ENCODE measurements around the gene GAB2.

GAB2 gene

DNA sequence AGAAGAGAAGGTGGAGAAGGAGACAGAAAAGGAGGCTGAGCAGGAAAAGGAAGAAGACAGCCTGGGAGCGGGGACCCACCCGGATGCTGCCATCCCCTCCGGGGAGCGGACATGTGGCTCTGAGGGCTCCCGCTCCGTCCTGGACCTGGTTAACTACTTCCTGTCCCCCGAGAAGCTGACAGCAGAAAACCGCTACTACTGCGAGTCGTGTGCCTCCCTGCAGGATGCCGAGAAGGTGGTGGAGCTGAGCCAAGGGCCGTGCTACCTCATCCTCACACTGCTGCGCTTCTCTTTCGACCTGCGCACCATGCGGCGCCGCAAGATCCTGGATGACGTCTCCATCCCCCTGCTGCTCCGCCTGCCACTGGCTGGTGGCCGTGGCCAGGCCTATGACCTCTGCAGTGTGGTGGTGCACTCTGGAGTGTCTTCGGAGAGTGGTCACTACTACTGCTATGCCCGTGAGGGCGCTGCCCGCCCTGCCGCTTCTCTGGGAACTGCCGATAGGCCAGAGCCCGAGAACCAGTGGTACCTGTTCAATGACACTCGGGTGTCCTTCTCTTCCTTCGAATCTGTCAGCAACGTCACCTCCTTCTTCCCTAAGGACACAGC, 207.5 kb downstream of the GAB2 start:
- Histone ChIP-seq H3K4me3 (ENCODE audit: low read length) (no peak overlapping the region), H3K9me3 (replicated peaks; ENCODE audit: low read length) (no peaks in the 10 kb centered on the region), H3K4me2 (ENCODE audit: low read length) (no peak overlapping the region), H3K27me3 (ENCODE audit: control insufficient read depth, insufficient read depth, low read length) (no peaks in the 10 kb centered on the region), H3K9ac (ENCODE audit: low read depth, low read length) (no peak overlapping the region), H3K4me1 (ENCODE audit: control insufficient read depth, insufficient read depth, low read length) (peaks cover 9% of the 10 kb centered on the region), H3K36me3 (ENCODE audit: insufficient read depth, low read length) (peaks cover 49% of the 10 kb centered on the region)

GRCh38 chr11:78209478-78209877, 208.1 kb downstream of the GAB2 start:
- H3K9ac ChIP-seq (ENCODE audit: low read depth, low read length) = no peak overlapping the region
- no peaks in the 10 kb centered on the region for H3K9me3 ChIP-seq (replicated peaks; ENCODE audit: low read length)
- H3K27me3 ChIP-seq (ENCODE audit: control insufficient read depth, insufficient read depth, low read length) = no peaks in the 10 kb centered on the region
- no peak overlapping the region for H3K4me2 ChIP-seq (ENCODE audit: low read length)
- peaks cover 9% of the 10 kb centered on the region for H3K4me1 ChIP-seq (ENCODE audit: control insufficient read depth, insufficient read depth, low read length)
- peaks cover 44% of the 10 kb centered on the region for H3K36me3 ChIP-seq (ENCODE audit: insufficient read depth, low read length)
- no peak overlapping the region for H3K4me3 ChIP-seq (ENCODE audit: low read length)

GRCh38 chr11:78208257-78209165, 209.1 kb downstream of the GAB2 start:
- H3K4me3 ChIP-seq (ENCODE audit: low read length) = no peak overlapping the region
- no peaks in the 10 kb centered on the region for H3K9me3 ChIP-seq (replicated peaks; ENCODE audit: low read length)
- peaks cover 44% of the 10 kb centered on the region for H3K36me3 ChIP-seq (ENCODE audit: insufficient read depth, low read length)
- H3K9ac ChIP-seq (ENCODE audit: low read depth, low read length) = no peak overlapping the region
- peaks cover 9% of the 10 kb centered on the region for H3K4me1 ChIP-seq (ENCODE audit: control insufficient read depth, insufficient read depth, low read length)
- H3K4me2 ChIP-seq (ENCODE audit: low read length) = no peak overlapping the region
- no peaks in the 10 kb centered on the region for H3K27me3 ChIP-seq (ENCODE audit: control insufficient read depth, insufficient read depth, low read length)

GRCh38 chr11:78207532-78208256, 209.9 kb downstream of the GAB2 start:
- no peak overlapping the region for H3K4me2 ChIP-seq (ENCODE audit: low read length)
- H3K36me3 ChIP-seq (ENCODE audit: insufficient read depth, low read length) = peaks cover 50% of the 10 kb centered on the region
- no peak overlapping the region for H3K4me3 ChIP-seq (ENCODE audit: low read length)
- H3K9me3 ChIP-seq (replicated peaks; ENCODE audit: low read length) = no peaks in the 10 kb centered on the region
- H3K9ac ChIP-seq (ENCODE audit: low read depth, low read length) = no peak overlapping the region
- H3K27me3 ChIP-seq (ENCODE audit: control insufficient read depth, insufficient read depth, low read length) = no peaks in the 10 kb centered on the region
- H3K4me1 ChIP-seq (ENCODE audit: control insufficient read depth, insufficient read depth, low read length) = peaks cover 5% of the 10 kb centered on the region

- H3K27me3 ChIP-seq (ENCODE audit: control insufficient read depth, insufficient read depth, low read length) = no peaks in the 10 kb centered on the region
- peaks cover 41% of the 10 kb centered on the region for H3K36me3 ChIP-seq (ENCODE audit: insufficient read depth, low read length)
- H3K4me2 ChIP-seq (ENCODE audit: low read length) = no peak overlapping the region
- H3K9me3 ChIP-seq (replicated peaks; ENCODE audit: low read length) = no peaks in the 10 kb centered on the region
- no peak overlapping the region for H3K4me3 ChIP-seq (ENCODE audit: low read length)
- peaks cover 4% of the 10 kb centered on the region for H3K4me1 ChIP-seq (ENCODE audit: control insufficient read depth, insufficient read depth, low read length)
- no peak overlapping the region for H3K9ac ChIP-seq (ENCODE audit: low read depth, low read length)
Observed at GRCh38 chr11:78205691-78206090, 211.9 kb downstream of the GAB2 start.

GRCh38 chr11:78205256-78205655, 212.4 kb downstream of the GAB2 start:
- Histone ChIP-seq H3K4me3 (ENCODE audit: low read length) (no peak overlapping the region), H3K4me1 (ENCODE audit: control insufficient read depth, insufficient read depth, low read length) (peaks cover 4% of the 10 kb centered on the region), H3K27me3 (ENCODE audit: control insufficient read depth, insufficient read depth, low read length) (no peaks in the 10 kb centered on the region), H3K9ac (ENCODE audit: low read depth, low read length) (no peak overlapping the region), H3K9me3 (replicated peaks; ENCODE audit: low read length) (no peaks in the 10 kb centered on the region), H3K4me2 (ENCODE audit: low read length) (no peak overlapping the region), H3K36me3 (ENCODE audit: insufficient read depth, low read length) (peaks cover 41% of the 10 kb centered on the region)

DNA sequence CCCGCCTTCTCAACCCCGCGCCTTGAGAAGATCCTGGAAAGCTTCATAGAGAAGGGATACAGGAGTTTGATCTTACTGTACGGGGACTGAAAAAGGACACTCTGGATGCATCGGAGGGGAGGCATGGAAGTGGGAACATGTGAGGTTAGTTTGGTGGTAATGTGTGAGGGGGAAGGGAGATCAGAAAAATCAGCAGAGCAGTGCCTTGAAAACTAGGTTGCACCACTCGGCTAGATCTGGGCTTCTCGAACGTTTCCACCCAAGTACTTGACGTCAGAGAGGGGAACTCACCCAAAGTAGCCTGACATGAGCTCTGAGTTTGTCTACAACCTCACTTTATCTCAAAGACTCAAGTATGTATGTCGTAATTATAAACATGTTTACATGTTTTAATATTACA, 214.4 kb downstream of the GAB2 start:
- H3K9ac ChIP-seq (ENCODE audit: low read depth, low read length) = no peak overlapping the region
- H3K4me3 ChIP-seq (ENCODE audit: low read length) = no peak overlapping the region

DNA sequence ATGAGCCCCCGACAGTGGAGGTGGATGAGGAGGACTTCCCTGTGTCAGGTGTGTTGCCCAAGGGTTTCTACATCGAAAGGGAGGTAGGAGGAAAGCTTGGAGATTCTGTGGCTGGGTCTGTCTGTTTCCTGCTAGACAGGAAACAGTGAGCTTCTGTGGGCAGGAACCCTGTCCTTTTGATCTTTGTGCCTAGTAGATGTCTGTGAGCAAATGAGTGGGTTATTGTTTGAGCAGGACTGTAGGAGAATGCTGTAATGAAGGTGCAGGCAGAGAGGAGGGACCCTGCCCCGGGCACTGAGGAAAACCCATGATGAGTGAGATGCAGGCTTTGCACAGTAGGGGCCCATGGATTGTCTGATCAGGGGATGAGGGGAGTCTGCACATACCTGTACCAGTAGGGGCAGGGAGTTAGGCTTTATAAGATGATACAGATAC, 214.9 kb downstream of the GAB2 start:
- Histone ChIP-seq H3K36me3 (ENCODE audit: insufficient read depth, low read length) (peaks cover 47% of the 10 kb centered on the region), H3K4me2 (ENCODE audit: low read length) (no peak overlapping the region), H3K27me3 (ENCODE audit: control insufficient read depth, insufficient read depth, low read length) (no peaks in the 10 kb centered on the region), H3K9ac (ENCODE audit: low read depth, low read length) (no peak overlapping the region), H3K4me1 (ENCODE audit: control insufficient read depth, insufficient read depth, low read length) (no peaks in the 10 kb centered on the region), H3K4me3 (ENCODE audit: low read length) (no peak overlapping the region), H3K9me3 (replicated peaks; ENCODE audit: low read length) (no peaks in the 10 kb centered on the region)

More for the DNA sequence above, 214.4 kb downstream of the GAB2 start:
- peaks cover 47% of the 10 kb centered on the region for H3K36me3 ChIP-seq (ENCODE audit: insufficient read depth, low read length)
- no peaks in the 10 kb centered on the region for H3K9me3 ChIP-seq (replicated peaks; ENCODE audit: low read length)
- H3K27me3 ChIP-seq (ENCODE audit: control insufficient read depth, insufficient read depth, low read length) = no peaks in the 10 kb centered on the region
- peaks cover 4% of the 10 kb centered on the region for H3K4me1 ChIP-seq (ENCODE audit: control insufficient read depth, insufficient read depth, low read length)
- H3K4me2 ChIP-seq (ENCODE audit: low read length) = no peak overlapping the region

DNA sequence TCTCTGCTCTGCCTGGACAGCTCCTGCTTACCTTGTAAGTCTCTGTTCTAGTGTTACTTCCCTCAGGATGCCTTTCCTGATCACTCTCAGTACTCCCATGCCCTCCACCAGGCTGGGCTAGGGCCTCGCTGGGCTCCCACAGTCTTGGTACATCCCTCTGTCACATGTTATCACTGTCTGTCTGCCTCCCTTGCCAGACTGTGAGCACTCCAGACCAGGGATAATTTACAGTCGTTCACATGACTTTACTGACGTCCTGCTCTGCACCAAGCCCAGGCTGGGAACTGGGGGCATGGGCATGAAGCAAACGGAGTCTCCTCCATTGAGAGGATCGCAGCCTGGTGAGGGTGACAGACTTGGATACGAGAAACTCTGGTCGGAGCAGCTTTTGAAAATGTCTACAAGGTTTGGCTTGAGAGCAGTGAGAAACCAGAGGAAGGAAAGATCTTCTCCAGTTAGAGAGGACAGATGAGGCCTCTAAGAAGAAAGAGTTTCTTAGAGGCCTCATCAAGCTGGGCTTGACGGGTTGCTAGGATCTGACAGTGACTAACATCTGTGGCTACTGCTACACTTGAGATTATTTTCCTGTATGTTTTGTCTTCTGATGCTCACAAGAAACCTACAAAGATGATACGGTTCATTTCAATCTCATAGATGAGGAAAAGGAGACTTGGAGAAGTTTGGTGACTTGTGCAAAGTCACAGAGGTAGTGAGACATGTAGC, 216.4 kb downstream of the GAB2 start:
- Histone ChIP-seq H3K27me3 (ENCODE audit: control insufficient read depth, insufficient read depth, low read length) (no peaks in the 10 kb centered on the region), H3K4me2 (ENCODE audit: low read length) (no peak overlapping the region), H3K9ac (ENCODE audit: low read depth, low read length) (no peak overlapping the region), H3K4me3 (ENCODE audit: low read length) (no peak overlapping the region), H3K36me3 (ENCODE audit: insufficient read depth, low read length) (peaks cover 45% of the 10 kb centered on the region), H3K9me3 (replicated peaks; ENCODE audit: low read length) (no peaks in the 10 kb centered on the region), H3K4me1 (ENCODE audit: control insufficient read depth, insufficient read depth, low read length) (no peaks in the 10 kb centered on the region)

DNA sequence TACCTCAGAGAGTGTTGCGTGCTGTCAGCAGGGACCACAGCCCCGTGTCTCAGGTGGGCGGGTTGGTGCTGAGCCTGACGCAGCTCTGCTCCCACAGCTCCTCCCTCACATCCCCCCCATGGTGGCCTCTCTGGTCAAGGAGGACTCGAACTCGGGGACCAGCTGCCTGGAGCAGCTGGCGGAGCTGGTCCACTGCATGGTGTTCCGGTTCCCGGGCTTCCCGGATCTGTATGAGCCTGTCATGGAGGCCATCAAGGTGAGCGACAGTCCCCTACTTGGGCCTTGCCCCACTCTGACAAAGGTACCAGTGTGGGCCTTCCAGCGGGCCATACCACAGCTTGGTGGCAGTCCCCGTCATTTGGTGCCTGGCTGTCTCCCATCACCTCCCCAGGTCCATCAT, 217.1 kb downstream of the GAB2 start:
- H3K4me3 ChIP-seq (ENCODE audit: low read length) = no peak overlapping the region
- H3K9me3 ChIP-seq (replicated peaks; ENCODE audit: low read length) = no peaks in the 10 kb centered on the region
- peaks cover 45% of the 10 kb centered on the region for H3K36me3 ChIP-seq (ENCODE audit: insufficient read depth, low read length)
- no peak overlapping the region for H3K9ac ChIP-seq (ENCODE audit: low read depth, low read length)
- no peaks in the 10 kb centered on the region for H3K27me3 ChIP-seq (ENCODE audit: control insufficient read depth, insufficient read depth, low read length)
- H3K4me2 ChIP-seq (ENCODE audit: low read length) = no peak overlapping the region
- H3K4me1 ChIP-seq (ENCODE audit: control insufficient read depth, insufficient read depth, low read length) = no peaks in the 10 kb centered on the region

DNA sequence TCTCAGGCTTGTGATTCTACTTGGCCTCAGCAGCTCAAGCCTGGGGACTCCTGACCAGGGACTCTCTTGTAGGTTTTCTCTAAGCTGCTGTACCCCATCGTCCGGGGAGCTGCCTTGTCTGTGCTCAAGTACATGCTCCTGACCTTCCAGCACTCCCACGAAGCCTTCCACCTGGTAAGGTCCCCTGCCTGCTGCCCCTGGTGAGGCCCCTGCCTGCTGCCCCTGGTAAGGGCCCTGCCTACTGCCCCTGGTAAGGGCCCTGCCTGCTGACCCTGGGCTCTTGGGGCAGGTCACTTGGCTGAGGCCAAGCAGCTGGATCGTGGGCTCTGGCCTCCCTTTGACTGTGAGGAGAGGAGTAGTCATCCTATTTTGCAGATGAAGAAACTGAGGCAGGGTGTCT, 217.6 kb downstream of the GAB2 start:
- no peaks in the 10 kb centered on the region for H3K4me1 ChIP-seq (ENCODE audit: control insufficient read depth, insufficient read depth, low read length)
- H3K4me3 ChIP-seq (ENCODE audit: low read length) = no peak overlapping the region
- no peak overlapping the region for H3K4me2 ChIP-seq (ENCODE audit: low read length)
- no peaks in the 10 kb centered on the region for H3K27me3 ChIP-seq (ENCODE audit: control insufficient read depth, insufficient read depth, low read length)
- no peak overlapping the region for H3K9ac ChIP-seq (ENCODE audit: low read depth, low read length)
- no peaks in the 10 kb centered on the region for H3K9me3 ChIP-seq (replicated peaks; ENCODE audit: low read length)
- H3K36me3 ChIP-seq (ENCODE audit: insufficient read depth, low read length) = peaks cover 45% of the 10 kb centered on the region
